GM23338 (cell line): Measurements from ENCODE around the gene SIRPD.

Source experiments
- POLR2AphosphoS5 ChIP-seq: IDR thresholded peaks from 2 replicates; pipeline ENCODE4 v1.6.1; 2016; ENCODE audit warnings: antibody characterized with exemption, low read depth
- REST ChIP-seq: IDR thresholded peaks from one replicate; pipeline ENCODE4 v1.6.1; 2018; ENCODE audit warnings: antibody characterized with exemption; ENCODE audit not compliant: unreplicated experiment
- TF ChIP-seq, protein P1 (sequence below), 2 experiments: fragments of 200-600 bp in 1 of 2; sonication (generic) in 1 of 2; conservative IDR thresholded peaks; 2 replicates each; pipeline versions ENCODE4 v1.5.1 to v1.6.1; 2016 to 2017; ENCODE audit warnings: antibody characterized with exemption in 2 of 2, low read depth in 2 of 2, mild to moderate bottlenecking in 2 of 2, moderate library complexity in 1 of 2

DNA sequence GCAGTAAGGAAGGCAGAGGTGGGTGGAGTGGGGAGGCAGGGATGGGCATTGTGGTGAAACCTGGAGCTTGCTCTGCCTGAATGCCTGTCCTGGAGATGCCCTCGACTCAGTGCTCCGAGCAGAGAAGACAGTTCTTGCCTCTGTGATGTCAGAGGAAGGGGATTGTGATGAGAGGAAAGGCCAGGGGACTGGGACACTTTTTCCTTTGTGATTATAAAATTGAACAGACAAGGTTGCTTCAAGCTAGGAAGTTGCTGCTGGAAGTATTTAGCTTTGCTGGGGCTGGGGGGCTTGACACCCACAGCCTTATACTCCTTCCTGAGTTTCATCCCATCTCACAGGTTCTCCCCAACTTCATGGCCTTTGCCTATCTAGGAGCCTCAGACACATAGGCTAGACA, at the start of gene SIRPD:
- TF ChIP-seq REST (no peak), POLR2AphosphoS5 (no peak)
- TF ChIP-seq, protein P1, sequence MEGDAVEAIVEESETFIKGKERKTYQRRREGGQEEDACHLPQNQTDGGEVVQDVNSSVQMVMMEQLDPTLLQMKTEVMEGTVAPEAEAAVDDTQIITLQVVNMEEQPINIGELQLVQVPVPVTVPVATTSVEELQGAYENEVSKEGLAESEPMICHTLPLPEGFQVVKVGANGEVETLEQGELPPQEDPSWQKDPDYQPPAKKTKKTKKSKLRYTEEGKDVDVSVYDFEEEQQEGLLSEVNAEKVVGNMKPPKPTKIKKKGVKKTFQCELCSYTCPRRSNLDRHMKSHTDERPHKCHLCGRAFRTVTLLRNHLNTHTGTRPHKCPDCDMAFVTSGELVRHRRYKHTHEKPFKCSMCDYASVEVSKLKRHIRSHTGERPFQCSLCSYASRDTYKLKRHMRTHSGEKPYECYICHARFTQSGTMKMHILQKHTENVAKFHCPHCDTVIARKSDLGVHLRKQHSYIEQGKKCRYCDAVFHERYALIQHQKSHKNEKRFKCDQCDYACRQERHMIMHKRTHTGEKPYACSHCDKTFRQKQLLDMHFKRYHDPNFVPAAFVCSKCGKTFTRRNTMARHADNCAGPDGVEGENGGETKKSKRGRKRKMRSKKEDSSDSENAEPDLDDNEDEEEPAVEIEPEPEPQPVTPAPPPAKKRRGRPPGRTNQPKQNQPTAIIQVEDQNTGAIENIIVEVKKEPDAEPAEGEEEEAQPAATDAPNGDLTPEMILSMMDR (conservative IDR thresholded peaks at IDR 0.05; ENCODE audit: low read depth in 2 of 2) = no peak
